Transverse colon (tissue), 3 donors: ENCODE data around the gene FKBP6.

ENCODE experiments used
- EP300 ChIP-seq: sonication (generic); formaldehyde crosslinking; IDR thresholded peaks from one replicate; pipeline ENCODE4 v1.6.1; 2017; ENCODE audit warnings: antibody characterized with exemption, low read depth
- POLR2A ChIP-seq: fragments of 450-650 bp; IDR thresholded peaks from one replicate; pipeline ENCODE4 v1.6.1; 2016; ENCODE audit warnings: antibody characterized with exemption, mild to moderate bottlenecking, moderate library complexity
- TF ChIP-seq, protein P1 (sequence below), 5 experiments: fragments of 200-600 bp in 3 of 5; fragments of 450-650 bp in 2 of 5; sonication (generic) in 3 of 5; IDR thresholded peaks; 1 replicate in 2 of 5; 2 replicates in 3 of 5; pipeline ENCODE4 v1.5.1; 2016 to 2017; ENCODE audit warnings: antibody characterized with exemption in 5 of 5, inconsistent platforms in 3 of 5, mild to moderate bottlenecking in 2 of 5, moderate library complexity in 1 of 5

DNA sequence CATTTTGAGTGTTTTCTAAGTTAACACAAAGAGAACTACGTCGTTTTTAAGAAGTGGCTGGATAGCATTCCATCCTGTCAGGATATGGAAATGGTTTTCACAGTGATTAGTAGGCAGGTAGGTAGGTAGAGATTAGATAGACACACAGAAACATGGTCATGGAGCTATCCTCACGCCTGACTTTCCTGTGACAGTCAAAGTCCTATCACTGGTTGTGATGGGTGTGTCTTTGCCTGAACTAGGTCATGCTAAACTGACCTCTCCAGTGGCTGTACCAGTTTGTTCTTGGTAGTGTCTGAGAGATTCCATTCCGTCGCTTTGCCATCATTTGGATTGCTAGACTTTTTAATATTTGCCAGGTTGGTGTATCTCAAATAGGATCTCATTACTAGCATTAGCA lies 28.2 kb downstream of the FKBP6 start:
- TF ChIP-seq, protein P1, sequence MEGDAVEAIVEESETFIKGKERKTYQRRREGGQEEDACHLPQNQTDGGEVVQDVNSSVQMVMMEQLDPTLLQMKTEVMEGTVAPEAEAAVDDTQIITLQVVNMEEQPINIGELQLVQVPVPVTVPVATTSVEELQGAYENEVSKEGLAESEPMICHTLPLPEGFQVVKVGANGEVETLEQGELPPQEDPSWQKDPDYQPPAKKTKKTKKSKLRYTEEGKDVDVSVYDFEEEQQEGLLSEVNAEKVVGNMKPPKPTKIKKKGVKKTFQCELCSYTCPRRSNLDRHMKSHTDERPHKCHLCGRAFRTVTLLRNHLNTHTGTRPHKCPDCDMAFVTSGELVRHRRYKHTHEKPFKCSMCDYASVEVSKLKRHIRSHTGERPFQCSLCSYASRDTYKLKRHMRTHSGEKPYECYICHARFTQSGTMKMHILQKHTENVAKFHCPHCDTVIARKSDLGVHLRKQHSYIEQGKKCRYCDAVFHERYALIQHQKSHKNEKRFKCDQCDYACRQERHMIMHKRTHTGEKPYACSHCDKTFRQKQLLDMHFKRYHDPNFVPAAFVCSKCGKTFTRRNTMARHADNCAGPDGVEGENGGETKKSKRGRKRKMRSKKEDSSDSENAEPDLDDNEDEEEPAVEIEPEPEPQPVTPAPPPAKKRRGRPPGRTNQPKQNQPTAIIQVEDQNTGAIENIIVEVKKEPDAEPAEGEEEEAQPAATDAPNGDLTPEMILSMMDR (IDR thresholded peaks at IDR 0.05) = no peak
- TF ChIP-seq POLR2A (no peak), EP300 (no peak)
